Epidermal melanocyte (primary cell): Measurements from ENCODE around the gene GLIS2.

ENCODE experiments used
- DNase-seq: peaks from one replicate; pipeline ENCODE4 v3.0.0; 2011; ENCODE audit warnings: low spot score; ENCODE audit not compliant: insufficient read length

GLIS2 gene

GRCh38 chr16:4369007-4369733, 53.3 kb downstream of the GLIS2 start:
- DNase-seq, result no peak

GRCh38 chr16:4370151-4370550, 54.3 kb downstream of the GLIS2 start:
- DNase-seq, result no peak

- DNase-seq, result no peak
These were observed 54.9 kb downstream of the GLIS2 start for GRCh38 chr16:4370570-4371356.

GRCh38 chr16:4371357-4372000, 55.6 kb downstream of the GLIS2 start, which contains the start of gene VASN:
Gene VASN, plus strand, starts transcription at chr16:4371848. Its CDS starts 9,030 bp downstream, at chr16:4380878.
- peak; percentile 92 for DNase-seq

- no peak for DNase-seq
These were observed 56.2 kb downstream of the GLIS2 start for GRCh38 chr16:4372001-4372577.

GRCh38 chr16:4372578-4373355, 56.9 kb downstream of the GLIS2 start:
- no peak for DNase-seq

- no peak for DNase-seq
These were observed 57.6 kb downstream of the GLIS2 start for GRCh38 chr16:4373356-4373908.

- DNase-seq, result peak; percentile 76
These were observed 58.3 kb downstream of the GLIS2 start for GRCh38 chr16:4373909-4374742.

- no peak for DNase-seq
These were observed 59.9 kb downstream of the GLIS2 start for GRCh38 chr16:4375717-4376116.

GRCh38 chr16:4376126-4376892, 60.4 kb downstream of the GLIS2 start:
- peak; percentile 22 for DNase-seq

GRCh38 chr16:4376893-4377572, 61.2 kb downstream of the GLIS2 start:
- DNase-seq, result peak; percentile 9

- peak; percentile 11 for DNase-seq
These were observed 61.8 kb downstream of the GLIS2 start for GRCh38 chr16:4377573-4378154.

GRCh38 chr16:4378161-4378666, 62.3 kb downstream of the GLIS2 start:
- no peak for DNase-seq

GRCh38 chr16:4378999-4379690, 63.3 kb downstream of the GLIS2 start:
- DNase-seq, result no peak

GRCh38 chr16:4380119-4381063, 64.5 kb downstream of the GLIS2 start:
- DNase-seq, result no peak
